ENCODE data around the gene RGMB.
"Not testable (repeated sequence)": the region's sequence is repeated elsewhere in the genome, so short reads cannot be mapped to it uniquely, and the experiment has no call there.

The RGMB gene, protein sequence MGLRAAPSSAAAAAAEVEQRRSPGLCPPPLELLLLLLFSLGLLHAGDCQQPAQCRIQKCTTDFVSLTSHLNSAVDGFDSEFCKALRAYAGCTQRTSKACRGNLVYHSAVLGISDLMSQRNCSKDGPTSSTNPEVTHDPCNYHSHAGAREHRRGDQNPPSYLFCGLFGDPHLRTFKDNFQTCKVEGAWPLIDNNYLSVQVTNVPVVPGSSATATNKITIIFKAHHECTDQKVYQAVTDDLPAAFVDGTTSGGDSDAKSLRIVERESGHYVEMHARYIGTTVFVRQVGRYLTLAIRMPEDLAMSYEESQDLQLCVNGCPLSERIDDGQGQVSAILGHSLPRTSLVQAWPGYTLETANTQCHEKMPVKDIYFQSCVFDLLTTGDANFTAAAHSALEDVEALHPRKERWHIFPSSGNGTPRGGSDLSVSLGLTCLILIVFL
- total RNA-seq = 4.4 to 14.7 (median 6.3) reads per million in 4 experiments

DNA sequence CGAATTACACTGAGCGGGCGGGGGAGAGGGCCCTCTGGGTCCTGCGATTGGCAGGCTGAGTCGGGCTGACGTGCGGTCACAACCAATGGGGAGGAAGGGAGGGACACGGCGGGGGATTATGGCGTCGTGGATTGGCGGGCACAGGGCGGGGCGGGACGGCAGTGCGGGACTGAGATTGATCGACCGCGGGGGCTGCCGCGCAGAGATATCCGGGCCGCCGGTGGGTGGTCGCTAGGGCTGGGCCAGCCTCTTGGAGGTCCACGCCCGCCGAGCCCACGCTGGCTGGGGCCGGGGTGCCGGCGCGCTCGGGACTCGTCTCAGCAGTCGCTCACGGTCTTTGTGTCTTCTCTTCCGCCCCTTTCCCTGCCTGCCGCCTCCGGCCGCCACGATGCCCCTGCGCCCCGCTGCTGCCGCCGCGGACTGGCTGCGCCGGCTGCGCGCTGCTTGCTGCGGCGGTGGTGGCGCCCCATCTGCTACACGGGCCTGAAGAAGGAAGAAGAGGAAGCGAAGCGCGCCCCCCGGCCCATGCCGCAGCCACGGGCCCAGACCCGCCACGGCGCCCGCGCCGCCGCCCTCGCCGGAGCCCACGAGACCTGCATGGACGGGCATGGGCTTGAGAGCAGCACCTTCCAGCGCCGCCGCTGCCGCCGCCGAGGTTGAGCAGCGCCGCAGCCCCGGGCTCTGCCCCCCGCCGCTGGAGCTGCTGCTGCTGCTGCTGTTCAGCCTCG, at the start of gene RGMB:
Gene RGMB (plus strand): TSS at position 200 of the 728 bp plus-strand sequence. CDS start 408 bp downstream, at position 608.
- peak; percentile 85 for DNase-seq

DNA sequence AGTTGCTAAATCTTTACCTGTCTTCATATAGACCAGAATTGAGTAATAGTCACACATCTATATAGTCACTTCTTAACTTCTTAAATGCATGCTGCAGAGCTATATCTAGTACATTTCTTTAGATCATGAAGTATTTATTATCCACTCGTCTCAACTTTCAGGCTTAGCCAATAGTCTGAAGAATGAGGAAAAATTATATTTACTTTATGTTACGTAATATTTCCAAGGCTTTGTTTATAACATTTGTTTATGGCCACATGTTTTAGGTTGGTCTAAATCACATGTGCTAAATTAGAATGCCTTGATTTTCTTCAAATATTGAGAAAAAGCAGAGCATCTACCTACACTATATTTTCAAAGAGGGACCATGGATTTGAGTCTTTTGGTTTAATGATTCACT, 47.2 kb upstream of the RGMB start:
- no peak for DNase-seq

DNA sequence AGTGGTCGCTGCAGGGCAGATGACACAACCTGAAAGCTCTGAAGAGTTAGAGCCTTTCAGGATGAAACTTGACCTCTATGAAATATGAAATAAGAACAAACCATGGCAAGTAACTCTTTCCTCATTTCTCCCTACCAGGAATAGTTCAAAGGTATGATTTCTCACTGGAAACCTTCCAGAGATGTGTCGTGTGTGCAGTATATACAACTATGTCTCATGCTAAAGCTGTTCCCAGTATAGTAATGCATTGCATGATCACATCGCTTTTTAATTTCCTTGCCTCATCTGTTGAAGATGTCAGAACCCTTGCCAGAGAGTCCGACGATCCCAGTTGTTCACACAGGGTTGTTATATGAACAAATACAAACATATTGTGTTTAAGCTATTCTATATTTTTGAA, 45.8 kb upstream of the RGMB start:
- no peak for DNase-seq

DNA sequence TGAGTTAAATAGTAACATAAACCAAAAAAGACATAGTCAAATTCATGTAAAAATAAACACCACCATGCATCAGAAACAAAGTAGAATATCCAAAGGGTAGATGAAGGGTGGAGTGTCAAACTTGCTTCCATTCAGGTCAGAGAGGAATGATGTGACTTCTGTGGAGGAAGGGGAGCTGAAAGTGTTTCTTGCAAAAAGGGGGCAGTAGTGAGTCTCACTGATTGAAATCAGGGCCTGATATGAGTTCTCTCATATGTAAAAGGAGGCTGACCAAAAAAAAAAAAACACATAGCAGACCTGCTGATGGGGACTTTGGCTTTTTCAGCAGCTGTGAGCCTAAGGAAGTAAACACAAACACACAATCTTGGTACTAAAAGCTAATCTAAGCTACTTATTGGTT, 38.8 kb upstream of the RGMB start:
- no peak for DNase-seq

DNA sequence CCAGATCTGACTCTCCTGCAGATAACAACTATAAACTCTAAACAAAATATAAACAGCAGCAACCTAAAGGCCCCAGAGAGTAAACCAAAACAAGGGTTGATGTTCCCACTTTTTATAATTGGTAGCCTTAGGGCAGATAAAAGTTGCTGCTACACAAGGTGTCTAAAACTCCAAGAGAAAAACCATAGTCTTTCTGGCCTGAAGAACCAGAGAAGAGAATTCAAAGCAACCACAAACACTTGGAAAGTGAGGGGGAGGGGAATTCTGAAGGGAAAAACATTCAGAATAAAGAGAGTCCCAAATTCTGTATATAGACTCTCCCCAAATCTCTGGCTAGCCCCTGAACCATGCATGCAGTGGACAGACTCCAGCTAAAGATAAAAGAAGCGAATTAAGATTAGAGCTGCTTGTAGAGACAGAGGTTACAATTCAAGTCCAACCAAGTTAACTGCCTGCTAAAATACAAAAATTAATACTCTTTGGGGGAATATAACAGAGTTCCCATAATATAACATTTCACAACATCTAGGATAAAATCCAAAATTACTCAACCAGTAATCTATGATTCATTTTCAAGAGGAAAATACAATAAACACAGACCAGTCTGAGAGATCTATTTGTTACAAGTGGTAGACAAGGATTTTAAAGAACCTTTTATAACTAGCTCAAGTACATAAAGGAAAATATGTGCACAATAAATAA, 37.5 kb upstream of the RGMB start:
- no peak for DNase-seq

DNA sequence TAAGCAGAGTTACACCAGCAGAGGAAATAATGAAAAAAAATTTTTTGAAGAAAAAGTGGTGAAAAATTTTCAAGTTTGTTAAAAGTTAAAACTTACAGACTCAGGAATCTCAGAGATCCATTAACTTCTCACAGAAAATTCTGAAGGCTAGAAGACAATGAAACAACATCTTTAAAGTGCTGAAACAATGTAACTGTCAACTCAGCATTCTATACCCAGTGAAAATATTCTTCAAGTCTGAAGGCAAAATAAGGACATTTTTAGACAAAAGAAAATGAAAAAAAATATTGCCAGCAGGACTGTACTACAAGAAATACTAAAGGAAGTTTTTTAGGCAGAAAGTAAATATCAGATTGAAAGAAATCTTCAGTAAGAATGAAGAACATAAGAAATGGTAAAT, 36.7 kb upstream of the RGMB start:
- no peak for DNase-seq

DNA sequence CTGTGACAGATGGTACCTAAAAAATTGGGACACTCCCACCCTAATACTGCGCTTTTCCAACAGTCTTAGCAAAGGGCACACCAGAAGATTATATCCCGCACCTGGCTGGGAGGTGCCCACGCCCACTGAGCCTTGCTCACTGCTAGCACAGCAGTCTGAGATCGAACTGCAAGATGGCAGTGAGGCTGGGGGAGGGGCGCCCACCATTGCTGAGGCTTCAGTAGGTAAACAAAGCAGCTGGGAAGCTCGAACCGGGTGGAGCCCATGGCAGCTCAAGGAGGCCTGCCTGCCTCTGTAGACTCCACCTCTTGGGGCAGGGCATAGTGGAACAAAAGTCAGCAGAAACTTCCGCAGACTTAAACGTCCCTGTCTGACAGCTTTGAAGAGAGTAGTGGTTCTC, 36.0 kb upstream of the RGMB start:
- not testable (repeated sequence) for DNase-seq

DNA sequence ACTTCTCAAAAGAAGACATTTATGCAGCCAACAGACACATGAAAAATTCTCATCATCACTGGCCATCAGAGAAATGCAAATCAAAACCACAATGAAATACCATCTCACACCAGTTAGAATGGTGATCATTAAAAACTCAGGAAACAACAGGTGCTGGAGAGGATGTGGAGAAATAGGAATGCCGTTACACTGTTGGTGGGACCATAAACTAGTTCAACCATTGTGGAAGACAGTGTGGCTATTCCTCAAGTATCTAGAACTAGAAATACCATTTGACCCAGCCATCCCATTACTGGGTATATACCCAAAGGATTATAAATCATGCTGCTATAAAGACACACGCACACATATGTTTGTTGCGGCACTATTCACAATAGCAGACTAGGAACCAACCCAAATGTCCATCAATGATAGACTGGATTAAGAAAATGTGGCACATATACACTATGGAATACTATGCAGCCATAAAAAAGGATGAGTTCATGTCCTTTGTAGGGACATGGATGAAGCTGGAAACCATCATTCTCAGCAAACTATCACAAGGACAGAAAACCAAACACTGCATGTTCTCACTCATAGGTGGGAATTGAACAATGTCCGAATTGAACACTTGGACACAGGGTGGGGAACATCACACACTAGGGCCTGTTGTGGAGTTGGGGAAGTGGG, 34.8 kb upstream of the RGMB start:
- not testable (repeated sequence) for DNase-seq

DNA sequence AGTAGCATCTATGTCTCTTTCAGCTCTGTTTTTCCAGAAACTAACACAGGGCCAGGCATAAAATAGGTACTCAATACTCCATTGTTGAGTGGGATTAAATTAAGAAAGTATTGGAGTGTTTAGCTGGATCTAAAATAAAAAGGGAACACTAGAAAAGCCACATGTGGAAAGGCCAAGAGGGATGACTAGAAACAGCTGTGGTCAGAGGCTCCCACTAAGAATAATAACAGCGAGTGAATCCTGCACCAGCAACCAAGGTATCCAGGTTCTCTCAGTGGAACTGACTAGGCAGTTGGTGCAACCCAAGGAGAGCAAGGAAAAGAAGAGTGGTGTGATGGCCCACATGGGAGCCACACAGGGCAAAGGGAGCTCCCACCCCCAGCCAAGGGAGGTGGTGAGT, 31.5 kb upstream of the RGMB start:
- no peak for DNase-seq

DNA sequence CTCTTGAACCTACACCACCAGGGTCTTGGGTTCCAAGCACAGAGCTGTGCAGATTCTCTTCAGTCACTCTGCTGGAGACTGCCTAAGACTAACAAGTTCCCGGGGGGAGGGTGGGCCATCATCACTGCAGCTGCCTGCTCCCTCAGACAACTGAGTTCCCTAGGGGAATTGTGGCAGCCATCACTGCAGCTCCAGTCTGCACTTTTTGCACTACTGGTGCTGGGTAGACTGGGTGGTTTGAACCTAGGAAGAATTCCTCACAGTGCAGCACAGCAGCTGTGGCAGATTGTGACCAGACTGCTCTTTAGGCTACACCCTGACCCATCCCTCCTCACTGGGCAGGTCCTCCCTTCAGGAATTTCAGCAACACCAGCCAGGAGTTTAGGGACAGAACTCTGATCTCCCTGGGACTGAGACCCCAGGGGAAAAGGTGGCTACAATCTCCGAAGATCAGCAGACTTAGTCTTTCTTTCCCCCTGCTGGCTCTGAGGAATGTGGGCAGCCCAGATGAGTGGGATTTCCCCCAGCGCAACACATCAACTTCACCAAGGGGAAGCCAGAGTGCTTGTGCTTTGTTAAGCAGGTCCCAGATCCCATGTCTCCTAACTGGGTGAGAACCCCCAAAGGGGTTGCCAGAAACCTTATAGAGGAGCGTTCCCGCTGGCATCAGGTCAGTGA, 30.9 kb upstream of the RGMB start:
- DNase-seq = no peak

DNA sequence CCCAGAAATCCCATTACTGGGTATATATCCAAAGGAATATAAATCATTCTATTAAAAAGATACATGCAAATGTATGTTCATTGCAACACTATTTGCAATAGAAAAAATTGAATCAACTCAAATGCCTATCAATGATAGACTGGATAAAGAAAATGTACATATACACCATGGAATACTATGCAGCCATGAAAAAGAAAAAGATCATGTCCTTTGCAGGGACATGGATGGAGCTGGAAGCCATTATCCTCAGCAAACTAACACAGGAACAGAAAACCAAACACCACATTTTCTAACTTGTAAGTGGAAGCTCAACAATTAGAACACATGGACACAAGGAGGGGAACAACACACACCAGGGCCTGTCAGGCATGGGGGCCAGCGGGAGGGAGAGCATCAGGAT, 25.2 kb upstream of the RGMB start:
- not testable (repeated sequence) for DNase-seq

DNA sequence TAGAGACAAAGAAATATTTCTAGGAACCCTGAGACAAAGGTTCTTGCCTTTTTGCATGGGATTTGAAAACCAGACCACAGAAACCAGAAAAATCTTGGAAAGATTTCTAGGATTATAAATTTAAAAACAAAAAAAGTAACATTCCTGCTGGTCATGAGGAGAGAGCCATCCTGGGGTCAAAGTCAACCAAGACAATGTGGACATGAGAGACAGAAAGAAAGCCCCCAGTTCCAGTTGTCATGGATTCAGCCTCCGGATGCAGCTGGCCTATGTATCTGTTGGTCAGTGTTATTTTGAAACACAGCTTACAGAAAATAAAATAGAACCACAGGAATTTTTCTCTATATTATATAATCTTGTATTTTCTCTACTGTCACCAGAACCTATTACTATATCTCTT, 24.4 kb upstream of the RGMB start:
- no peak for DNase-seq

DNA sequence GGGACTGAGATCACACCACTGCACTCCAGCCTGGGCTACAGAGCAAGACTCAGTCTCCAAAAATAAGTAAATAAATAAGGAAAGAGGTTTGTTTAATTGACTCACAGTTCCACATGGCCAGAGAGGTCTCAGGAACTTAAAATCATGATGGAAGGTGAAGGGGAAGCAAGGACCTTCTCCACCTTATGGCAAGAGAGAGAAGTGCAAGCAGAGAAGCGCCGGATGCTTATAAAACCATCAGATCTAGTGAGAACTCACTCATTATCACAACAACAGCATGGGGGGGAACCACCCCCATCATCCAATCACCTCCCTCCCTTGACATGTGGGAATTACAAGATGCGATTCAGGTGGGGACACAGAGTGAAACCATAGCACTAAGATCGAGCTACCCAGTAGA, 22.8 kb upstream of the RGMB start:
- DNase-seq = no peak

DNA sequence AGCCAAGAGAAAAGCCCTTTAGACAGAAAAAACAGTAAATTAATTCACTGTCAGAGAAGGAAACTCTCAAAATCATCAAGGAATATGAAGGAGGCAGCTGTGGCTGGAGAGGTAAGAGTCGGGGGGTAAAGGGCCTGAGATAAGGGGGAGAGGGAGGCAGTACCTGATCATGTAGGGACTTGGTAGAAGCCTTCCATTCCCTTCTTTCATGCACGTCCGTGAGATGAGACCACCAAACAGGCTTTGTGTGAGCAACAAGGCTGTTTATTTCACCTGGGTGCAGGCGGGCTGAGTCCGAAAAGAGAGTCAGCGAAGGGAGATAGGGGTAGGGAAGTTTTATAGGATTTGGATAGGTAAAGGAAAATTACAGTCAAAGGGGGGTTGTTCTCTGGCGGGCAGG, 21.1 kb upstream of the RGMB start:
- not testable (repeated sequence) for DNase-seq

DNA sequence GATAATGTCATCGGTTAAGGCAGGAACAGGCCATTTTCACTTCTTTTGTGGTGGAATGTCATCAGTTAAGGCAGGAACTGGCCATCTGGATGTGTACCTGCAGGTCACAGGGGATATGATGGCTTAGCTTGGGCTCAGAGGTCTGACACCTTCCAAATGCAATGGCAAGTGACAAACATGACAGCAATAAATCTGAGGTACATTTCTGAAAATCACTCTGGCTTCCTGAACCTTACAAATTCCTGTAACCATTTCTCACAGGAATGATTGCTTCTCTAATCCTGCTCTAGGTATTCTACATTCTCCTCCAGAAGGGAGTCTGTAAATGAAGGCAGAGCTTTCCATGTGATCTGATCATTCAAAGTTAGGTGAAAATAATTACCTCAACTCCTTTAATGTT, 20.7 kb upstream of the RGMB start:
- not testable (repeated sequence) for DNase-seq

DNA sequence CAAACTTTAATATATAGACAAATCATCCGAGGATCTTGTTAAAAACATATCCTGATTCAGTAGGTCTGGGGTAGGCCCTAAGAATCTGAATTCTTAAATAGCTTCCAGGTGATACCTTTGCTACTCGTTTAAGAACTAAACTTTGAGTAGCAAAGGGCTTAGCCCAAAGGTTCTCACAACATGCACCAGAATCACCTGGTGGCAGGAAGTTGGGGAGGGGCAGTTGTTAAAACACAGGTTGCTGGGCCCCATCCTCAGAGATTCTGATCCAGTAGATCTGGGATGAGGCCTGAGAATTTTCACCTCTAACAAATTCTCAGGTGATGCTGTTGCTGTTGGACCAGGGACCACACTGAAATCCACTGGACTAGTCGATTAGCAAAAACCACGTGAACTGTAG, 20.0 kb upstream of the RGMB start:
- DNase-seq = no peak

DNA sequence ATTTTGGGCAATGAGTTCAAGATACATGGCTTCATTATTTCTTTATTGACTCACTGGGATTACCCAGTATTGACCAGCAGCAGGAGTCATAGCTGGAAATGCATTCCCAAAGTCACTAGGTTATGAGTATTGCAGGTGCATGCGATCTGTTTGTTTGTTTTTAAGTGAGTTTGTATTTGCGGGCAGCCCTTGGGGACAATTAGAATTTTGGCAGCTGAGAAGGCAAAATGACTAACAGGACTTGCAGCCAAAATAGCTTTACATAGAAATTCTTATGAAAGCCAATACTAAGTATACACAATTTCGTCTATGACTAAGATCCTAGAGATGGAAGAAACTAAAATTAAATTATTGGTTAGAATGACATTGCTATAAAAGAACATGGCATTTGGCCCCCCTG, 18.1 kb upstream of the RGMB start:
- no peak for DNase-seq

DNA sequence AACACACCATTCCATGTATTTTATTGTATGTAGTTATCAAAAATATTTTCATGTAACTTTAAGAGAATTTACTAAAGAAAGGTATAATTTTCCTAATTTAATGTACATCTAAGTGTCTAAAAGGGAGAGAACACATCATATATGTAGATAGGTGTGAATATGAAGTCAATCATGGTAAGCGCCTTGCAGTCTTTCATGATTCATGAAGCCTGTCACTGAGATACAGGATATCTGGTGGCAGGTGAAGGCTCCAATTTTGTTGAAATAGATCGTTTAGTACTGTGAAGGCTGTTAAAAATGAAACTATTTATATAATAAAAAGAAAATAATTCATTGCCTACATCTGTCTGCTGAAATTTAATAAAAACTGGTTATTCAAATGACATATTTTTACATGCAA, 15.5 kb upstream of the RGMB start:
- DNase-seq = no peak

DNA sequence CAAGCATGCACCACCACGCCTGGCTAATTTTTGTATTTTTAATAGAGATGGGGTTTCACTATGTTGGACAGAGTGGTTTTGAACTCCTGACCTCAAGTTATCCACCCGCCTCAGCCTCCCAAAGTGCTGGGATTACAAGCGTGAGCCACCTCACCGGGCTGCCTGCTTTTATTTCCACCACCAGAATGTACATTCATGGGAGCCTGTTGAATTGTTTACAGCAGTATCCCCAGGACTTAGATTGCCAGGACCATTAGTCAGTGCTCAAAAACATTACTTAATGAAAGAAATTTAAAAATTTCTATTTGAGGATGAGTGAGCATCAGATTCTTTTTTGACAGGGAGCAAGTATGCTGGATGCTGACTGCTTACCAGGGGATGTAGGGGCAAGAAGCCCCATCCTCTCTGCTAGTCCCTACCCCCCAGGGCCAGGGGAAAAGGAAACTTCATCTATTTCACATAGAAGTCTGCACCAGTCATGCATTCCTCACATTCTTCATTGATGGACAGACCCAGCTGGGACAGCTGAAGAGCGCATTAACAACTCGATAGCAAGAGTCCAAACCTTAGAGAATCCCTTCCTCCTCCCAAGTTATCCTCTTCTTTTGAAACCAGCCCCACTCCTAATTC, 10.3 kb upstream of the RGMB start:
- no peak for DNase-seq

DNA sequence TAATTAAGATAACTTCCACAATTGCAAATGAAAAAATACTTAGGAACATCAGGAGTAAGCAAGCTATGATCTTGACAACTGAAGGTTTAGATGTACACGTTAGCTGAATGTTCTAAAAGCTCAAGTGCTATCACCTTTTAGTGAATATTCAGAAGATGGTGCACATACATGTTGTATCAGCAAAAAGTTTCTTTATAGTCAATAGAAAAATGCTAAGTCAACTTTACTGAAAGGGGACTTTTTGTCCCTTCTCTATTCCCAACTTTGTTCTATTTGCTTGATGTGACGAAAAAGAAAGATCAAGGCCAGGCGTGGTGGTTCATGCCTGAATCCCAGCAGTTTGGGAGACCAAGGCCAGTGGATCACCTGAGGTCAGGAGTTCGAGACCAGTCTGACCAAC, 7.6 kb upstream of the RGMB start:
- no peak for DNase-seq

DNA sequence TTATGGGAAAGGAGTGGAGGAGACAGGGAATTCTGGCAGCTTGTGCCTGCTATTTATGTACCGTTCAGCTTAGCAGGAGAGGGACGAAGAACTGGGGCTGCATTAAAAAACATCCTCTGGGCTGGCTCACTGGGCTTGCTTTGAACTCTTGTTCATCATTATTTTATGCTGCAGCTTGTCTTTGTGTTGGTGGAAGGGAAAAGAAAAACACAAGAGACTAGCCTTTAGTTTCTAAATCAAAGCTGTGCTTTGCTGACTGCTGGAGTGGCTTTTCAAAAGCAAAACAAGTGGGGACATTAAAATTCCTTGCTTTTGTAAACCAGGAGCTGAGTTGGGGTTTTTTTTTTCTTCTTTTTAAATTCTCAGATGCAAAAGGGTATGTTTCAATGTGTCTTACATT, 5.9 kb upstream of the RGMB start:
- DNase-seq = no peak
